Inflammatory macrophage treated with lipopolysaccharide for 1 hour (primary cell): Measurements from ENCODE around the gene UMODL1.

Source experiments
- DNase-seq, 2 donors: peaks; one replicate each; pipeline ENCODE4 v3.0.0-alpha.2; 2020 to 2022

Gene UMODL1

GRCh38 chr21:42137191-42137904 lies 66.2 kb downstream of the UMODL1 start:
- DNase-seq = no peak

- DNase-seq = no peak
These were observed 69.2 kb downstream of the UMODL1 start for GRCh38 chr21:42140196-42140934.

- DNase-seq = no peak
These were observed 70.5 kb downstream of the UMODL1 start for GRCh38 chr21:42141643-42142042.

GRCh38 chr21:42142141-42142540 lies 71.0 kb downstream of the UMODL1 start:
- no peak for DNase-seq

- peak in 1 of 2 donors; percentile 29 for DNase-seq
These were observed 71.5 kb downstream of the UMODL1 start for GRCh38 chr21:42142627-42143026.

- DNase-seq = peak in 1 of 2 donors; percentile 24
These were observed 72.0 kb downstream of the UMODL1 start for GRCh38 chr21:42143111-42143510.

GRCh38 chr21:42144221-42144620 lies 73.1 kb downstream of the UMODL1 start:
- no peak for DNase-seq

GRCh38 chr21:42144679-42145568 lies 73.8 kb downstream of the UMODL1 start:
- no peak for DNase-seq

GRCh38 chr21:42145569-42146272 lies 74.6 kb downstream of the UMODL1 start:
- DNase-seq = peak; percentile 38 to 88

GRCh38 chr21:42146273-42146805 lies 75.2 kb downstream of the UMODL1 start:
- DNase-seq = no peak

GRCh38 chr21:42146821-42147220 lies 75.7 kb downstream of the UMODL1 start:
- DNase-seq = no peak

- DNase-seq = no peak
These were observed 76.4 kb downstream of the UMODL1 start for GRCh38 chr21:42147386-42148020.

- DNase-seq = no peak
These were observed 77.0 kb downstream of the UMODL1 start for GRCh38 chr21:42148097-42148496.

GRCh38 chr21:42148584-42148983 lies 77.5 kb downstream of the UMODL1 start:
- no peak for DNase-seq

GRCh38 chr21:42149656-42150473 lies 78.7 kb downstream of the UMODL1 start:
- DNase-seq = no peak

- no peak for DNase-seq
These were observed 79.5 kb downstream of the UMODL1 start for GRCh38 chr21:42150474-42151085.

- no peak for DNase-seq
These were observed 80.2 kb downstream of the UMODL1 start for GRCh38 chr21:42151148-42151947.

GRCh38 chr21:42151948-42152220 lies 80.8 kb downstream of the UMODL1 start:
- DNase-seq = no peak

- DNase-seq = no peak
These were observed 82.0 kb downstream of the UMODL1 start for GRCh38 chr21:42153046-42153686.
